Aorta (tissue), 5 donors: ENCODE results near the gene THAP12. TPM values are rescaled to one million over a fixed set of nuclear protein-coding genes. Genes with fewer than 3 reads are reported as not detected.
"Not testable (repeated sequence)": the region's sequence is repeated elsewhere in the genome, so short reads cannot be mapped to it uniquely, and the experiment has no call there.

Experiments
- ATAC-seq: fragments of 200-7000 bp; cut with Tn5 transposase; one replicate; pipeline ENCODE4 v1.9.1; 2022; ENCODE audit warnings: moderate library complexity; ENCODE audit not compliant: low FRiP score
- DNase-seq, 2 donors: peaks; one replicate each; pipeline ENCODE4 v3.0.0-alpha.2; 2020
- H3K27ac ChIP-seq, 2 donors: one replicate each; pipeline ENCODE4 v1.5.1; 2013; ENCODE audit warnings: low read length in 2 of 2, mild to moderate bottlenecking in 2 of 2, moderate library complexity in 2 of 2, control low read depth in 1 of 2, inconsistent platforms in 1 of 2, low read depth in 1 of 2
- H3K27me3 ChIP-seq, 2 donors: one replicate each; pipeline ENCODE4 v1.6.1; 2013; ENCODE audit warnings: control low read depth in 1 of 2, low read length in 1 of 2, mild to moderate bottlenecking in 1 of 2, moderate library complexity in 1 of 2; ENCODE audit not compliant: insufficient read depth in 2 of 2, control insufficient read depth in 1 of 2
- H3K36me3 ChIP-seq, 2 donors: one replicate each; pipeline ENCODE4 v1.6.1; 2013; ENCODE audit warnings: control low read depth in 1 of 2, low read length in 1 of 2, mild to moderate bottlenecking in 1 of 2; ENCODE audit not compliant: insufficient read depth in 2 of 2, control insufficient read depth in 1 of 2
- H3K4me1 ChIP-seq, 2 donors: one replicate each; pipeline ENCODE4 v1.6.1; 2013; ENCODE audit warnings: low read length in 2 of 2, control low read depth in 1 of 2, mild to moderate bottlenecking in 1 of 2, moderate library complexity in 1 of 2; ENCODE audit not compliant: insufficient read depth in 2 of 2, control insufficient read depth in 1 of 2
- H3K4me3 ChIP-seq, 2 donors: one replicate each; pipeline ENCODE4 v1.5.1; 2013; ENCODE audit warnings: low read length in 2 of 2, control low read depth in 1 of 2, mild to moderate bottlenecking in 1 of 2
- H3K9me3 ChIP-seq: one replicate; pipeline ENCODE4 v1.6.1; 2013; ENCODE audit warnings: mild to moderate bottlenecking, low read length; ENCODE audit not compliant: control insufficient read depth
- WGBS, 2 donors: extraction: QIAGEN DNeasy Blood & Tissue Kit; methylation state at CpG; one replicate each; pipeline ENCODE4 v1.1.7; 2013; 5-methylcytosine and 5-hydroxymethylcytosine counted together
- intact Hi-C, 2 donors: fragments of 100-400 bp; cut with DNase I; formaldehyde crosslinking; loops; one replicate each; pipeline versions ENCODE4 v1.14.2 to v1.15.0; 2022
- polyA plus RNA-seq, 2 donors: library from polyadenylated mRNA; stranded (reverse); fragments of 200-250 nt; gene quantifications; one replicate each; pipeline ENCODE4 v1.2.3, GENCODE V29; 2013
- total RNA-seq, 2 donors: library from RNA; stranded (reverse); fragmentation: NEBNext Ultra II Directional; extraction: Animal tissue kit (Norgen Biotek cat#: 25700); gene quantifications; one replicate each; pipeline ENCODE4 v1.2.1, GENCODE V29; 2021
- donor health status: healthy with polysubstance abuse.
- donor health status: Bipolar disorder and iron deficiency.
- donor health status: DM: no; HTN: no; CAD: no.
- donor health status: DM: no; HTN: no; CAD: no.
- donor health status: DM: yes; HTN: yes; CAD: no.

THAP12 gene
- total and polyA plus RNA-seq, 4 donors = 20.4 to 41.0 (median 32.2) TPM

DNA sequence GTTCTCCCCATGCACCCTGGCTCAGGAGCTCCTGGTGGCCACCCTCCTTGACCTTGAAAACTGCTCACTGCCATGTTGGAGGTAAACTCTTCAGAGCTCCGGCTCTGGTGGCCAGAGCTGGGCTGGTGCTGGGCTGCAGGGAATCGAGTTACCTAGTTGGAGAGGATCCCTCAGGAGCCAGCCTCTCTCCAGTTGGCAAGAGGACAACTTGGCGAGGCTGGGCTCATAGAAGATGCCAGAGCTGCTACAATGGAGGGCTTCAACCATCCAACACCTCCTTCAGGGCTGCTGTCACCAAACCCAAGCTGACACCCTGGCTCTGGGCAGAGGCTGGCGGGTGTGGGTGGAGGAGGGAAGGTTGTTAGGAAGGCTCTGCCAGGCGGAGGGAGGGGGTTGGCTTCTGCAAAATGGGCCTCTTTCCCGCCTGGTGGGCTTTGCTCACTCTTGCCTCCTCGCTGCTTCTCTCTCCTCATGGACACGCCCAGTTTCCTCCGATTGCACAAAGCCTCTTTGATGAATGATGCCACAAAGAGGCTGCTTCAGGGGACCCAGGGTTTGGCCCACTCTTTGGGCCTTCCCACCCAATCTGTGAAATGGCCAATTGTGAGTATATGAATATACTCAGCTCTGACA, 53.1 kb downstream of the THAP12 start:
- intact Hi-C loops = loop anchor here in 1 of 2 donors (10.0 kb wide), 1 partner anchor 523 kb away; no protein-coding TSS in a partner anchor
- WGBS, 2 donors = 88 to 91% methylated on average over 9 of the region's 9 CpGs

DNA sequence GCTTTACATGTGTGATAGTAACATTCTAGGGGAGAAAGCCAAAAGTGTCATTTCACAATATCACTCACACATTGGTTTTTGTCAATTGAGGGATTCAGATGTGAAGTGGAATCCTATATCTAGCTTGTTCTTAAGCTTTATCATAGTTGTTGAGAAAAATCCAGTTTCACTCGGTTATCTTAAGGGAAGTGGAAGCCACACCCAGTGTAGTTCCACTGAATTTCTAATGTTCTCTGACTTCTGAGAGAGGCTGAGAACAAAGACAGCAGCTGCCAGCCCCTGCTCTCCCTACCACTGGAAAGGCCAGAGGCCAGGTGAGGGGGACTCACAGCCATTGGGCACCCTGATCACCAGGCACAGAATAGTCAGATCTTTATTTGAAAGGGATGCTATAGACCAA, 53.7 kb downstream of the THAP12 start:
- intact Hi-C loops = loop anchor here in 1 of 2 donors (10.0 kb wide), 1 partner anchor 522 kb away; no protein-coding TSS in a partner anchor
- no peak for DNase-seq
- Histone ChIP-seq H3K27ac (no peak overlapping the region), H3K9me3 (no peaks in the 10 kb centered on the region), H3K27me3 (no peaks in the 10 kb centered on the region), H3K4me3 (no peak overlapping the region), H3K36me3 (no peaks in the 10 kb centered on the region), H3K4me1 (no peaks in the 10 kb centered on the region)
- WGBS, 2 donors = 68 to 70% methylated on average over 1 of the region's 1 CpG
- no peak for ATAC-seq

More for the DNA sequence above, 53.1 kb downstream of the THAP12 start:
- no peak overlapping the region for H3K27ac ChIP-seq
- H3K27me3 ChIP-seq = no peaks in the 10 kb centered on the region
- no peak for ATAC-seq
- no peaks in the 10 kb centered on the region for H3K4me1 ChIP-seq
- H3K36me3 ChIP-seq = no peaks in the 10 kb centered on the region
- H3K4me3 ChIP-seq = no peak overlapping the region
- H3K9me3 ChIP-seq = no peaks in the 10 kb centered on the region
- DNase-seq = no peak

DNA sequence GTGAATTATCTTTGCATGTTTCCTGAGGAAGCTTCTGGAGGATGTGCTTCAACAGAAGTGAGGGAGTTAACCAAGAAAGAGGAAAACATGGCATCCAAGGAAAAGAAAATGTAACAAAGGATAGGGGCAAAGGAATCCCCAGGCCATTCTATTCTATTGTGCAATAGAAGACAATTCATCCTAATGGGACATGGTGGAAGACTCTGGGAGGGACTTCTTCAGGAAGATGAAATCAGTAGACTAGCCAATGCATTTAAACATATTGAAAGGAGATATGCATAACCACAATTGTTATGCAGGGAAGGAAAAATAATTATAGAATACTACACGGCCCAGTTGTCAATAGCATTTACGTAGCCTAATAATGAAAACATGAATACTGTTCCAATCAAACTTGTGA, 55.7 kb downstream of the THAP12 start:
- DNase-seq = no peak
- WGBS, 2 donors = 99% methylated on average over 2 of the region's 2 CpGs
- no peak for ATAC-seq
- Histone ChIP-seq H3K36me3 (no peaks in the 10 kb centered on the region), H3K4me3 (no peak overlapping the region), H3K4me1 (no peaks in the 10 kb centered on the region), H3K9me3 (no peaks in the 10 kb centered on the region), H3K27ac (no peak overlapping the region), H3K27me3 (no peaks in the 10 kb centered on the region)
- intact Hi-C loops = loop anchor here in 1 of 2 donors (10.0 kb wide), 1 partner anchor 520 kb away; no protein-coding TSS in a partner anchor

DNA sequence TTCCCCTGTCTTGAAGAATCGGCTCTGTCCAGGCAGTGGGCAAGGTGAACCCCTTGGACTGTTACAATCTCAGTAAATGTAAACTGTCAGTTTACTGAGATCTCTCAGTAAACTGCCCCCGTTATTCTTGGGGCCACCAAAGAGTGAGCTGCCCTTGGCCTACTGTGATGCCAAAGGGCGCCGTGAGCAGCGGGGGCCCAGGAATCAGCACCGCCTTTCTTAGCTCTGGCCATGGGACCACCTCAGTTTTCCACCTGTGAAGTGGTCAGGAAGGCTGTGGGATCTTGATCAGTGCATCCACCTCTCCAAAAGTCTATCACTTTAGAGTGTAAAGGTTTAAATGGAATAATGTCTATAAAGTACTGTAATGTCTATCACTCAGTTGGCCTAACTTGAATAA, 57.1 kb downstream of the THAP12 start:
- ATAC-seq (no peak), DNase-seq (no peak)
- H3K4me1 ChIP-seq = no peaks in the 10 kb centered on the region
- no peaks in the 10 kb centered on the region for H3K27me3 ChIP-seq
- 97% methylated on average over 6 of the region's 6 CpGs for WGBS, 2 donors
- H3K36me3 ChIP-seq = no peaks in the 10 kb centered on the region
- no peak overlapping the region for H3K4me3 ChIP-seq
- no peak overlapping the region for H3K27ac ChIP-seq
- H3K9me3 ChIP-seq = no peaks in the 10 kb centered on the region
- intact Hi-C loops = loop anchor here in 1 of 2 donors (5.0 to 10.0 kb wide), 2 partner anchors 427 to 519 kb away; no protein-coding TSS in a partner anchor

DNA sequence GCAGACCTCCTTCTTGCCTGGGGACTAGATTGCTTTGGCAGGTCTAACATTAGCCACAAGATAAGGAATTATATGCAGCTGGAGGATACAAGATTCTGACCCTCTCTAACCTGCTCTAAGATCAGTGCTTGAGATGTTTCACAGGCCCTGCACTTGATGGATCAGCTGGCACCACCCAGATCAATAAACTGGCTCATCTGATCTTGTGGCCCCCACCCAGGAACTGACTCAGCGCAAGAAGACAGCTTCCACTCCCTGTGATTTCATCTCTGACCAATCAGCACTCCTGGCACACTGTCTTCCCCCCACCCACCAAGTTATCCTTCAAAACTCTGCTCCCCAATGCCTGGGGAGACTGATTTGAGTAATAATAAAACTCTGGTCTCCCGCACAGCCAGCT, 57.6 kb downstream of the THAP12 start:
- WGBS, 2 donors = 95 to 97% methylated on average over 2 of the region's 2 CpGs
- not testable (repeated sequence) for H3K27me3 ChIP-seq, H3K27ac ChIP-seq, H3K4me3 ChIP-seq, DNase-seq, H3K9me3 ChIP-seq, ATAC-seq, H3K4me1 ChIP-seq, H3K36me3 ChIP-seq
- intact Hi-C loops = loop anchor here in 1 of 2 donors (5.0 to 10.0 kb wide), 2 partner anchors 426 to 519 kb away; no protein-coding TSS in a partner anchor

DNA sequence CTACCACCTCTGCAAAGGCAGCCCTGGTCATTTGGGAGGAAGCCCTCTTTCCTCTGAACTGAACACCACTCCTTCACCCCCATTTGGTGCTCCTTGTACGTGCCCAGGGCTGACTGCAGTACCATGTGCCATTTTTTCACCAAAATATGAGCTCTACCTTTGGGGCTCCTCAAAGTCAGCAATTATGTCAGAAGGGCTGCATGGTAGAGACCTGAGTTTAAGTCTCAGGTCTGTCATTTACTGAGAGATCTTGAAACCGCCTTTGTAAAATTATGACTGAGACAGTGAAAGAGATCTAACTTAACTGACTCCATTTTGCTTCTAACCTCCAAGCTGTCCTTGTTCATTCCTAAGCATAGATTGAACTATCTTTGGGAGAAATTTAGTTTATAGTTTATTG, 58.0 kb downstream of the THAP12 start:
- WGBS, 2 donors = 93 to 95% methylated on average over 2 of the region's 2 CpGs
- DNase-seq (no peak), ATAC-seq (no peak)
- no peaks in the 10 kb centered on the region for H3K36me3 ChIP-seq
- H3K4me3 ChIP-seq = no peak overlapping the region
- intact Hi-C loops = loop anchor here in 1 of 2 donors (5.0 to 10.0 kb wide), 2 partner anchors 426 to 518 kb away; no protein-coding TSS in a partner anchor
- no peaks in the 10 kb centered on the region for H3K9me3 ChIP-seq
- H3K27me3 ChIP-seq = no peaks in the 10 kb centered on the region
- no peak overlapping the region for H3K27ac ChIP-seq
- H3K4me1 ChIP-seq = no peaks in the 10 kb centered on the region

DNA sequence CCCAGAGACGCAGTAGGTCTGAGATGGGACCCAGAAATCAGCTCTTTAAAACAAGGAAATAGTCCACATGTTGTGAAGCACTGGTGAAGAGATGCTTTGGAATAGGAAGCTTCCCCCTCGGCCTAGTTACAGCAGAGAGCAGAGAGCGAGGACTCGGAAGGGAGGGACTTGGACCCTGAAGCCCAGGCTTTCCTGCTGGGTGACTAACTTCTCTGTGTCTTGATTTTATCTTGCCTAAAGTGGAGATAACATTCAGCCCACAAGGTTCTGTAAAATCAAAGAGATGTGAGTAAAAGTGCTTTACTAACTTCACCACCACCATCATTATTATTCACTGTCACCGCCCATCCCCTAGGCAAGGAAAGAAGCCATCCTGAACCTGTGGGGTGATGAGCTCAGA, 58.4 kb downstream of the THAP12 start:
- intact Hi-C loops = loop anchor here in 1 of 2 donors (5.0 to 10.0 kb wide), 2 partner anchors 425 to 518 kb away; no protein-coding TSS in a partner anchor
- 83 to 86% methylated on average over 5 of the region's 5 CpGs for WGBS, 2 donors

DNA sequence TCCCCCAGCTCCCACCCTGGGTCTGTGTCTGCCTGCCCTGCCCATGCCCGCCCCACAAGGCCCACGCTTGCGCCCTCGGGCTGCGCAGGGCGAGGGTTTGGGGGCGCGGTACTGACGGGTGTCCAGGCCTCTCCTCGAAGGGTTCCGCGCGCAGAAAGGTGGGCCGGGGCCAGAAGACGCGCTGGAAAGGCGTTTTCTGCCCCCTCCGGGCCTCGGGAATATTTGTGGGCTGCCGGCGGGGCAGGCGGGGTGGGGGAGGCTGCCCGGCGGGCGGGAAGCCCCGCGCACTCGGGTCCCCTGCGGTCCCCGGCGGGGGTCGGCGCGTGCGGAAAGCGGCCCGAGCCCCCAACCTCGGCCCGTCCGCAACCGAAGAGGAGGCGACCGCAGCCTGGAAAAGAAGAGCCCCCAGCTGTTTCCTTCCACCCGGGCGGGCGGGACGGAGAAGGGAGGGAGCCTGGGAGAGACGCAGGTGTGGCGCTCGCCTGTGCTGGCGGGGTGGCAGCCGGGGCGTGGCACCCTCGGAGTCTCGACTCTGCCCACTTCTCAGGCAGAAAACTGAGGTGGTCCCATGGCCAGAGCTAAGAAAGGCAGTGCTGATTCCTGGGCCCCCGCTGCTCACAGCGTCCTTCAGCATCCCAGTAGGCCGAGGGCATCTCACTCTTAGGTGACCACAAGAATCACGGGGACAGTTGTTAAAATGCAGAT, 59.0 kb downstream of the THAP12 start:
- peak in 1 of 2 donors; percentile 56 for DNase-seq
- H3K4me3 ChIP-seq = no peak overlapping the region
- H3K27ac ChIP-seq = no peak overlapping the region
- H3K4me1 ChIP-seq = no peaks in the 10 kb centered on the region
- intact Hi-C loops = loop anchor here in 1 of 2 donors (5.0 to 10.0 kb wide), 2 partner anchors 425 to 517 kb away; no protein-coding TSS in a partner anchor
- H3K9me3 ChIP-seq = no peaks in the 10 kb centered on the region
- WGBS, 2 donors = 16% methylated on average over 49 to 59 of the region's 59 CpGs
- H3K27me3 ChIP-seq = no peaks in the 10 kb centered on the region
- no peak for ATAC-seq
- H3K36me3 ChIP-seq = no peaks in the 10 kb centered on the region

More for the DNA sequence above, 58.4 kb downstream of the THAP12 start:
- ATAC-seq (no peak), DNase-seq (peak in 1 of 2 donors; percentile 32)
- no peaks in the 10 kb centered on the region for H3K9me3 ChIP-seq
- H3K36me3 ChIP-seq = no peaks in the 10 kb centered on the region
- H3K4me3 ChIP-seq = no peak overlapping the region
- no peak overlapping the region for H3K27ac ChIP-seq
- no peaks in the 10 kb centered on the region for H3K4me1 ChIP-seq
- no peaks in the 10 kb centered on the region for H3K27me3 ChIP-seq
